Liver (tissue), 9 donors: ENCODE measurements around the gene UQCR10. TPM values are rescaled to one million over a fixed set of nuclear protein-coding genes. Genes with fewer than 3 reads are reported as not detected.

ENCODE experiments used
- DNase-seq: peaks from one replicate; pipeline ENCODE4 v3.0.0-alpha.2; 2017; ENCODE audit warnings: low spot score
- H3K27ac ChIP-seq, 2 donors: one replicate each; pipeline ENCODE4 v1.7.0; 2013; ENCODE audit warnings: inconsistent platforms in 2 of 2, low read length in 2 of 2, control low read depth in 1 of 2, low read depth in 1 of 2, mild to moderate bottlenecking in 1 of 2
- H3K27me3 ChIP-seq, 4 donors: one replicate each; pipeline versions ENCODE4 v1.6.1 to v1.7.0; 2013; ENCODE audit warnings: low read length in 3 of 4, inconsistent platforms in 1 of 4, mild to moderate bottlenecking in 1 of 4, moderate library complexity in 1 of 4; ENCODE audit not compliant: control insufficient read depth in 4 of 4, insufficient read depth in 4 of 4
- H3K36me3 ChIP-seq, 4 donors: one replicate each; pipeline versions ENCODE4 v1.6.1 to v1.7.0; 2013; ENCODE audit warnings: low read length in 3 of 4, mild to moderate bottlenecking in 3 of 4, low read depth in 1 of 4, moderate library complexity in 1 of 4; ENCODE audit not compliant: control insufficient read depth in 4 of 4, insufficient read depth in 3 of 4
- H3K4me1 ChIP-seq, 4 donors: one replicate each; pipeline versions ENCODE4 v1.6.1 to v1.7.0; 2013; ENCODE audit warnings: low read length in 3 of 4, mild to moderate bottlenecking in 3 of 4, moderate library complexity in 1 of 4; ENCODE audit not compliant: control insufficient read depth in 4 of 4, insufficient read depth in 4 of 4
- H3K4me3 ChIP-seq, 3 donors: one replicate each; pipeline versions ENCODE4 v1.6.1 to v1.7.0; 2013; ENCODE audit warnings: low read length in 3 of 3, control low read depth in 1 of 3, low read depth in 1 of 3, mild to moderate bottlenecking in 1 of 3
- H3K9ac ChIP-seq, 2 donors: one replicate each; pipeline ENCODE4 v1.7.0; 2013; ENCODE audit warnings: low read length in 2 of 2, mild to moderate bottlenecking in 2 of 2, moderate library complexity in 2 of 2, control low read depth in 1 of 2, low read depth in 1 of 2
- H3K9me3 ChIP-seq, 4 donors: one replicate each; pipeline versions ENCODE4 v1.6.1 to v1.7.0; 2013; ENCODE audit warnings: low read length in 3 of 4; ENCODE audit not compliant: control insufficient read depth in 4 of 4
- EGR1 ChIP-seq, 2 donors: IDR thresholded peaks; 2 replicates each; pipeline ENCODE4 v1.6.1; 2016 to 2018; ENCODE audit warnings: antibody characterized with exemption in 2 of 2, low read depth in 2 of 2
- FOXA1 ChIP-seq: IDR thresholded peaks from 2 replicates; pipeline ENCODE4 v1.6.1; 2016; ENCODE audit warnings: antibody characterized with exemption
- FOXA2 ChIP-seq: IDR thresholded peaks from 2 replicates; pipeline ENCODE4 v1.6.1; 2016; ENCODE audit warnings: antibody characterized with exemption
- HNF4A ChIP-seq, 2 donors: conservative IDR thresholded peaks; 2 replicates each; pipeline ENCODE4 v1.6.1; 2016; ENCODE audit warnings: antibody characterized with exemption in 2 of 2, mild to moderate bottlenecking in 2 of 2
- JUND ChIP-seq, 2 donors: IDR thresholded peaks; 2 replicates each; pipeline ENCODE4 v1.6.1; 2016; ENCODE audit warnings: antibody characterized with exemption in 2 of 2
- RAD21 ChIP-seq, 2 donors: IDR thresholded peaks; 2 replicates each; pipeline ENCODE4 v1.6.1; 2016; ENCODE audit warnings: antibody characterized with exemption in 2 of 2, mild to moderate bottlenecking in 2 of 2
- SP1 ChIP-seq: IDR thresholded peaks from 2 replicates; pipeline ENCODE4 v1.6.1; 2018; ENCODE audit warnings: antibody characterized with exemption, mild to moderate bottlenecking
- TAF1 ChIP-seq: conservative IDR thresholded peaks from 2 replicates; pipeline ENCODE4 v1.6.1; 2016; ENCODE audit warnings: antibody characterized with exemption, mild to moderate bottlenecking
- YY1 ChIP-seq: IDR thresholded peaks from 2 replicates; pipeline ENCODE4 v1.6.1; 2016; ENCODE audit warnings: antibody characterized with exemption, mild to moderate bottlenecking
- WGBS: extraction: QIAGEN DNeasy Blood & Tissue Kit; methylation state at CpG from one replicate; pipeline ENCODE4 v1.1.7; 2013; 5-methylcytosine and 5-hydroxymethylcytosine counted together
- polyA plus RNA-seq, 2 donors: library from polyadenylated mRNA; stranded (reverse) in 1 of 2; unstranded in 1 of 2; fragments of 200-250 nt in 1 of 2; fragments of >200 nt in 1 of 2; fragmentation: Nextera tagmentation in 1 of 2; extraction: Ambion mirVana in 1 of 2; gene quantifications; one replicate each; pipeline versions ENCODE4 v1.2.1 to v1.2.3, GENCODE V29; 2013 to 2015
- total RNA-seq, 2 donors: library from RNA; depleted of rRNA; stranded (reverse); fragments of >200 nt; gene quantifications; one replicate each; pipeline ENCODE4 v1.2.3, GENCODE V29; 2014
- TF ChIP-seq, protein P1 (sequence below): IDR thresholded peaks from 2 replicates; pipeline ENCODE4 v1.6.1; 2016; ENCODE audit warnings: antibody characterized with exemption
- TF ChIP-seq, protein P2 (sequence below): IDR thresholded peaks from 2 replicates; pipeline ENCODE4 v1.6.1; 2016; ENCODE audit warnings: antibody characterized with exemption
- TF ChIP-seq, protein P3 (sequence below): IDR thresholded peaks from 2 replicates; pipeline ENCODE4 v1.6.1; 2016; ENCODE audit warnings: antibody characterized with exemption, mild to moderate bottlenecking
- TF ChIP-seq, protein P4 (sequence below): fragments of 150-350 bp; IDR thresholded peaks from 2 replicates; pipeline ENCODE4 v1.5.1; 2017; ENCODE audit warnings: improper control_type of control experiment, low read depth, low read length; ENCODE audit not compliant: missing input control
- donor health status: healthy.
- donor health status: healthy.
- donor health status: healthy.
- donor health status: healthy.
- donor health status: healthy.

The UQCR10 gene
- total and polyA plus RNA-seq, 4 donors = 40.2 to 243 (median 102) TPM

DNA sequence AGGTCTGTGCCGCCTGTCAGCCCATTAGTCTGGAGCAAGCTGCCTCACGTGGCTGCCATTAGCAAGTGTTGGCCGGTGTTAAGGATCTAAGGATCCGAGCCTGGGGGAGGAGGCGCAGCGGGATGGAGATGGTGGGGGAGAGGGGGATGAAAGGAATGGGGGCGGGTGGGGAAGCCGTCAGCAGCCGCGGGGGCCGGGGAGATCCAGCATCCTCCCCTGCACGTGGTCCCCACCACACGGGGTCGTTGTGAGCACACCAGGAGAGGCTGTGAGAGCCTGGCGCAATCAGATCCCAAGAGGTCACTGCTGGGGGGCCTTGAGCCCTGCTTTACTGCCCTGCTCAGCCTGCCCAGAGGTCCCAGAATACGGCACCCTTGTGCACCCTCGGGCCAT is 40.0 kb upstream of the UQCR10 start:
- DNase-seq = peak; percentile 56

DNA sequence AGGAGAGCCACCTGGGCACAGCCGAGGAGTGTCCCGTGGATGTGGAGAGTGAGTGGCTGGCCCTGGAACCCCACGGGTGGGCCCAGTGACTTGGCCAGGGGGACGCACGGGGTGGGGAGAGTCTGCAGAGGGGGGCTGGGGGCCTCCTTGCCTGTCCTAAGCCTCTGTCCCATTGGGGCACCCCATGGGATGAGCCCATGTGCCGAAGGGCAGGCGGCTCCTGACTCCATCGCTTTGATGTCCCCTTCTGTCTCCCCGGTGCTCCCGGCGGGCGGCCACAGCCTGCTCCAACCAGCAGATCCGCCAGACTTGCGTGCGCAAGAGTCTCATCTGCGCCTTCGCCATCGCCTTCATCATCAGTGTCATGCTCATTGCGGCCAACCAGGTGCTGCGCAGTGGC is 38.0 kb upstream of the UQCR10 start:
- 95% methylated on average over 20 of the region's 20 CpGs for WGBS
- Histone ChIP-seq H3K36me3 (peaks cover 2 to 18% (median 7%) of the 10 kb centered on the region in 4 donors), H3K9ac (no peak overlapping the region), H3K27ac (no peak overlapping the region), H3K4me3 (no peak overlapping the region), H3K4me1 (no peaks in the 10 kb centered on the region), H3K27me3 (no peaks in the 10 kb centered on the region), H3K9me3 (no peaks in the 10 kb centered on the region)
- TF ChIP-seq, protein P1, sequence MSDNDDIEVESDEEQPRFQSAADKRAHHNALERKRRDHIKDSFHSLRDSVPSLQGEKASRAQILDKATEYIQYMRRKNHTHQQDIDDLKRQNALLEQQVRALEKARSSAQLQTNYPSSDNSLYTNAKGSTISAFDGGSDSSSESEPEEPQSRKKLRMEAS = no peak
- TF ChIP-seq FOXA2 = no peak
- TF ChIP-seq, protein P2, sequence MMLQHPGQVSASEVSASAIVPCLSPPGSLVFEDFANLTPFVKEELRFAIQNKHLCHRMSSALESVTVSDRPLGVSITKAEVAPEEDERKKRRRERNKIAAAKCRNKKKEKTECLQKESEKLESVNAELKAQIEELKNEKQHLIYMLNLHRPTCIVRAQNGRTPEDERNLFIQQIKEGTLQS = no peak
- TF ChIP-seq, protein P3, sequence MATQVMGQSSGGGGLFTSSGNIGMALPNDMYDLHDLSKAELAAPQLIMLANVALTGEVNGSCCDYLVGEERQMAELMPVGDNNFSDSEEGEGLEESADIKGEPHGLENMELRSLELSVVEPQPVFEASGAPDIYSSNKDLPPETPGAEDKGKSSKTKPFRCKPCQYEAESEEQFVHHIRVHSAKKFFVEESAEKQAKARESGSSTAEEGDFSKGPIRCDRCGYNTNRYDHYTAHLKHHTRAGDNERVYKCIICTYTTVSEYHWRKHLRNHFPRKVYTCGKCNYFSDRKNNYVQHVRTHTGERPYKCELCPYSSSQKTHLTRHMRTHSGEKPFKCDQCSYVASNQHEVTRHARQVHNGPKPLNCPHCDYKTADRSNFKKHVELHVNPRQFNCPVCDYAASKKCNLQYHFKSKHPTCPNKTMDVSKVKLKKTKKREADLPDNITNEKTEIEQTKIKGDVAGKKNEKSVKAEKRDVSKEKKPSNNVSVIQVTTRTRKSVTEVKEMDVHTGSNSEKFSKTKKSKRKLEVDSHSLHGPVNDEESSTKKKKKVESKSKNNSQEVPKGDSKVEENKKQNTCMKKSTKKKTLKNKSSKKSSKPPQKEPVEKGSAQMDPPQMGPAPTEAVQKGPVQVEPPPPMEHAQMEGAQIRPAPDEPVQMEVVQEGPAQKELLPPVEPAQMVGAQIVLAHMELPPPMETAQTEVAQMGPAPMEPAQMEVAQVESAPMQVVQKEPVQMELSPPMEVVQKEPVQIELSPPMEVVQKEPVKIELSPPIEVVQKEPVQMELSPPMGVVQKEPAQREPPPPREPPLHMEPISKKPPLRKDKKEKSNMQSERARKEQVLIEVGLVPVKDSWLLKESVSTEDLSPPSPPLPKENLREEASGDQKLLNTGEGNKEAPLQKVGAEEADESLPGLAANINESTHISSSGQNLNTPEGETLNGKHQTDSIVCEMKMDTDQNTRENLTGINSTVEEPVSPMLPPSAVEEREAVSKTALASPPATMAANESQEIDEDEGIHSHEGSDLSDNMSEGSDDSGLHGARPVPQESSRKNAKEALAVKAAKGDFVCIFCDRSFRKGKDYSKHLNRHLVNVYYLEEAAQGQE = no peak
- TF ChIP-seq RAD21 (IDR thresholded peaks at IDR 0.05) = no peak
- no peak for TF ChIP-seq YY1
- no peak for DNase-seq

More for the DNA sequence above, 40.0 kb upstream of the UQCR10 start:
- Histone ChIP-seq H3K9me3 (no peaks in the 10 kb centered on the region), H3K4me1 (no peaks in the 10 kb centered on the region), H3K27me3 (no peaks in the 10 kb centered on the region), H3K27ac (no peak overlapping the region), H3K9ac (no peak overlapping the region), H3K36me3 (peaks cover 0 to 11% (median 5%) of the 10 kb centered on the region in 4 donors), H3K4me3 (no peak overlapping the region)
- TF ChIP-seq, protein P4, sequence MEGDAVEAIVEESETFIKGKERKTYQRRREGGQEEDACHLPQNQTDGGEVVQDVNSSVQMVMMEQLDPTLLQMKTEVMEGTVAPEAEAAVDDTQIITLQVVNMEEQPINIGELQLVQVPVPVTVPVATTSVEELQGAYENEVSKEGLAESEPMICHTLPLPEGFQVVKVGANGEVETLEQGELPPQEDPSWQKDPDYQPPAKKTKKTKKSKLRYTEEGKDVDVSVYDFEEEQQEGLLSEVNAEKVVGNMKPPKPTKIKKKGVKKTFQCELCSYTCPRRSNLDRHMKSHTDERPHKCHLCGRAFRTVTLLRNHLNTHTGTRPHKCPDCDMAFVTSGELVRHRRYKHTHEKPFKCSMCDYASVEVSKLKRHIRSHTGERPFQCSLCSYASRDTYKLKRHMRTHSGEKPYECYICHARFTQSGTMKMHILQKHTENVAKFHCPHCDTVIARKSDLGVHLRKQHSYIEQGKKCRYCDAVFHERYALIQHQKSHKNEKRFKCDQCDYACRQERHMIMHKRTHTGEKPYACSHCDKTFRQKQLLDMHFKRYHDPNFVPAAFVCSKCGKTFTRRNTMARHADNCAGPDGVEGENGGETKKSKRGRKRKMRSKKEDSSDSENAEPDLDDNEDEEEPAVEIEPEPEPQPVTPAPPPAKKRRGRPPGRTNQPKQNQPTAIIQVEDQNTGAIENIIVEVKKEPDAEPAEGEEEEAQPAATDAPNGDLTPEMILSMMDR = peak; percentile 28
- TF ChIP-seq RAD21 (IDR thresholded peaks at IDR 0.05) (peak; percentile 56 to 69), HNF4A (conservative IDR thresholded peaks at IDR 0.05) (no peak)
- 9% methylated on average over 17 of the region's 17 CpGs for WGBS

DNA sequence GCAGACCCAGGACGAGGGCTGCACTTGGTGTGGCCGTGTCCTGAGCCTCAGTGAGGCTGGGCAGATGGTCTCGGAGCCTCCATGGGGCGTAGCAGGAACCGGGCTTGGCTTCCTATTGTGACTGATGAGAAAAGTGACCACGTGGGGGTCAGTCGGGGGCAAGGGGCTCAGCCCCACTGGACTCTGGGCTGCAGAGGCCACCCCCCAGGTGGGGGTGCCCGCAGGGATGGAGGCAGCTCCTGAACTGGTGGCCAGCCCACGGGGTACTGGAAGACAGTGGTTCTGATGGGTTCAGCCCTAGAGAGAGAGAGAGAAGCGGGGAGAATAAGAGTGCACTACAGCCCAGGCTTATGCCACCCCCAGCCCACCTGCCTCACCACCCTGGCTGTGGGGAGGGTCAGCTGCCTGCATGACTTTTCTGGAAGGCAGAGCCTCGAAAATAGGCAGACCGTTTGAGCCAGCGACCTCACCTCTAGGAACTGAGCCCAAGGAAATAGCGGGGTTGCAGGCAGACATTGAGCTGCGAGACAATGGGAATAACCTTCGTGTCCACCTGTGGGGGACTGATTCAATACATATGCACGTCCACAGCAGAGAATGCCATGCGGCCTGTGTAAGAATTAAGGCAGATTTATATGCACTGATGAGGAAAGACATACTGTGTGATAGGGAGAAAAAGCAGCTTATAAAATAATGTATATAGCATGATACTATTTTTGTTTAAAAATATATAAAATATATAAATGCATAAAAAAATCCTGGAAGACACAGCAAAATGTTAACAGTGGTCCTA is 35.9 kb upstream of the UQCR10 start:
- peaks cover 2 to 23% (median 8%) of the 10 kb centered on the region in 4 donors for H3K36me3 ChIP-seq
- H3K9ac ChIP-seq = no peak overlapping the region
- no peaks in the 10 kb centered on the region for H3K4me1 ChIP-seq
- no peaks in the 10 kb centered on the region for H3K27me3 ChIP-seq
- no peak for DNase-seq
- H3K4me3 ChIP-seq = no peak overlapping the region
- no peak overlapping the region for H3K27ac ChIP-seq
- 90% methylated on average over 18 of the region's 18 CpGs for WGBS
- H3K9me3 ChIP-seq = no peaks in the 10 kb centered on the region
- TF ChIP-seq, protein P2 = no peak
- TF ChIP-seq FOXA1 (no peak), JUND (IDR thresholded peaks at IDR 0.05) (no peak), HNF4A (conservative IDR thresholded peaks at IDR 0.05) (no peak), TAF1 (no peak), EGR1 (IDR thresholded peaks at IDR 0.05; ENCODE audit: low read depth in 2 of 2) (no peak), SP1 (no peak)
- TF ChIP-seq, protein P1 = no peak
- TF ChIP-seq, protein P3 = no peak
